ENCODE measurements around the gene ZBTB4. TPM values are rescaled to one million over a fixed set of nuclear protein-coding genes. Genes with fewer than 3 reads are reported as not detected.

Gene ZBTB4
- total RNA-seq, 4 donors from 2014 or later, result 22.7 to 116 (median 39.2) TPM

- Histone ChIP-seq H3K4me1 (no peaks in the 10 kb centered on the region), H3K27me3 (no peaks in the 10 kb centered on the region), H3K36me3 (no peaks in the 10 kb centered on the region)
Measured at GRCh38 chr17:7508846-7509245, 29.4 kb upstream of the ZBTB4 start.

GRCh38 chr17:7508145-7508544, 28.7 kb upstream of the ZBTB4 start:
- no peaks in the 10 kb centered on the region for H3K36me3 ChIP-seq

More at GRCh38 chr17:7508846-7509245, 29.4 kb upstream of the ZBTB4 start:
- intact Hi-C loops (cut with DNase I; ENCODE audit: low total_unique reads), result no loop called here
- Histone ChIP-seq H3K9me3 (no peaks in the 10 kb centered on the region), H3K4me3 (no peak overlapping the region), H3K27ac (no peak overlapping the region)
- DNase-seq, result no peak
- no peak for TF ChIP-seq CTCF (IDR thresholded peaks at IDR 0.05)
- no peak for TF ChIP-seq POLR2A (IDR thresholded peaks at IDR 0.05)

GRCh38 chr17:7503521-7503920, 24.1 kb upstream of the ZBTB4 start:
- intact Hi-C loops (cut with DNase I; ENCODE audit: low total_unique reads), result no loop called here
- Histone ChIP-seq H3K36me3 (no peaks in the 10 kb centered on the region), H3K9me3 (no peaks in the 10 kb centered on the region), H3K27ac (no peak overlapping the region), H3K4me3 (no peak overlapping the region), H3K4me1 (no peaks in the 10 kb centered on the region), H3K27me3 (no peaks in the 10 kb centered on the region)
- TF ChIP-seq CTCF (IDR thresholded peaks at IDR 0.05) (no peak), POLR2A (IDR thresholded peaks at IDR 0.05) (no peak)
- no peak for DNase-seq

More at GRCh38 chr17:7508145-7508544, 28.7 kb upstream of the ZBTB4 start:
- no peaks in the 10 kb centered on the region for H3K4me1 ChIP-seq
- H3K27ac ChIP-seq, result no peak overlapping the region
- no peak for DNase-seq
- TF ChIP-seq POLR2A (IDR thresholded peaks at IDR 0.05) (no peak), CTCF (IDR thresholded peaks at IDR 0.05) (no peak)
- no peaks in the 10 kb centered on the region for H3K9me3 ChIP-seq
- no peaks in the 10 kb centered on the region for H3K27me3 ChIP-seq
- intact Hi-C loops (cut with DNase I; ENCODE audit: low total_unique reads), result no loop called here
- no peak overlapping the region for H3K4me3 ChIP-seq

- no peak overlapping the region for H3K27ac ChIP-seq
- H3K27me3 ChIP-seq, result no peaks in the 10 kb centered on the region
- DNase-seq, result no peak
- no peaks in the 10 kb centered on the region for H3K36me3 ChIP-seq
- intact Hi-C loops (cut with DNase I; ENCODE audit: low total_unique reads), result no loop called here
- H3K4me1 ChIP-seq, result no peaks in the 10 kb centered on the region
- H3K4me3 ChIP-seq, result no peak overlapping the region
- TF ChIP-seq POLR2A (IDR thresholded peaks at IDR 0.05) (no peak), CTCF (IDR thresholded peaks at IDR 0.05) (no peak)
- no peaks in the 10 kb centered on the region for H3K9me3 ChIP-seq
Measured at GRCh38 chr17:7502987-7503386, 23.6 kb upstream of the ZBTB4 start.

- Histone ChIP-seq H3K27me3 (no peaks in the 10 kb centered on the region), H3K4me1 (no peaks in the 10 kb centered on the region), H3K4me3 (no peak overlapping the region), H3K36me3 (no peaks in the 10 kb centered on the region), H3K9me3 (no peaks in the 10 kb centered on the region), H3K27ac (no peak overlapping the region)
- no peak for DNase-seq
- intact Hi-C loops (cut with DNase I; ENCODE audit: low total_unique reads), result no loop called here
- TF ChIP-seq CTCF (IDR thresholded peaks at IDR 0.05), result no peak
- TF ChIP-seq POLR2A (IDR thresholded peaks at IDR 0.05), result no peak
Measured at GRCh38 chr17:7502171-7502847, 22.9 kb upstream of the ZBTB4 start.

Measured in uterus (tissue), 4 donors.